Gastrocnemius medialis (tissue), 4 donors: ENCODE results near the gene COL5A2. TPM values are rescaled to one million over a fixed set of nuclear protein-coding genes. Genes with fewer than 3 reads are reported as not detected.

Experiments used
- ATAC-seq, 2 donors: fragments of 150-250 bp; one replicate each; pipeline ENCODE4 v1.9.1; 2016
- DNase-seq, 2 donors: peaks; one replicate each; pipeline ENCODE4 v3.0.0-alpha.2; 2019
- H3K27ac ChIP-seq, 4 donors: fragments of 200-600 bp; sonication (generic); 1 replicate in 1 of 4; 2 replicates in 3 of 4; pipeline ENCODE4 v1.5.1; 2016 to 2018; ENCODE audit warnings: mild to moderate bottlenecking in 2 of 4, moderate library complexity in 1 of 4
- H3K27me3 ChIP-seq, 3 donors: fragments of 200-600 bp; sonication (generic) in 2 of 3; 1 replicate in 1 of 3; 2 replicates in 2 of 3; pipeline versions ENCODE4 v1.5.1 to v1.6.0; 2016 to 2019; ENCODE audit warnings: mild to moderate bottlenecking in 1 of 3, moderate library complexity in 1 of 3
- H3K36me3 ChIP-seq, 2 donors: fragments of 200-600 bp; sonication (generic) in 1 of 2; one replicate each; pipeline ENCODE4 v1.5.1; 2017 to 2018
- H3K4me1 ChIP-seq, 2 donors: fragments of 200-600 bp; sonication (generic) in 1 of 2; one replicate each; pipeline ENCODE4 v1.5.1; 2016 to 2017; ENCODE audit warnings: mild to moderate bottlenecking in 2 of 2
- H3K4me3 ChIP-seq, 4 donors: fragments of 200-600 bp; sonication (generic) in 3 of 4; 1 replicate in 1 of 4; 2 replicates in 3 of 4; pipeline ENCODE4 v1.5.1; 2016 to 2019; ENCODE audit warnings: mild to moderate bottlenecking in 2 of 4
- H3K9me3 ChIP-seq, 3 donors: fragments of 200-600 bp; sonication (generic) in 2 of 3; 1 replicate in 1 of 3; 2 replicates in 2 of 3; pipeline ENCODE4 v1.5.1; 2016 to 2019
- POLR2A ChIP-seq, 2 donors: fragments of 450-650 bp; IDR thresholded peaks; one replicate each; pipeline ENCODE4 v1.6.1; 2017; ENCODE audit warnings: antibody characterized with exemption in 2 of 2, mild to moderate bottlenecking in 2 of 2, moderate library complexity in 2 of 2
- in situ Hi-C, 4 donors: fragments of 200-750 bp; cut with MboI; loops; one replicate each; pipeline versions ENCODE4 v1.15.0 to v1.8.0; 2017; ENCODE audit warnings: low sequenced_read_pairs in 4 of 4
- intact Hi-C: fragments of 100-400 bp; cut with DNase I; formaldehyde crosslinking; loops from one replicate; pipeline ENCODE4 v1.15.1; 2023; ENCODE audit warnings: low total_unique reads
- total RNA-seq, 4 donors: library from RNA; depleted of rRNA; stranded (reverse); fragments of >200 nt; gene quantifications; one replicate each; pipeline versions ENCODE4 v1.1.0 to v1.2.3, GENCODE V29; 2016
- TF ChIP-seq, protein P1 (sequence below), 5 experiments: fragments of 450-650 bp in 3 of 5; fragments of 200-600 bp in 2 of 5; sonication (generic) in 2 of 5; IDR thresholded peaks in 4 of 5; conservative IDR thresholded peaks in 1 of 5; 1 replicate in 4 of 5; 2 replicates in 1 of 5; pipeline ENCODE4 v1.5.1; 2016 to 2019; ENCODE audit warnings: antibody characterized with exemption in 5 of 5, mild to moderate bottlenecking in 3 of 5, moderate library complexity in 3 of 5

Gene COL5A2
- total RNA-seq, 4 donors from 2014 or later: 4.4 to 9.8 (median 6.2) TPM

DNA sequence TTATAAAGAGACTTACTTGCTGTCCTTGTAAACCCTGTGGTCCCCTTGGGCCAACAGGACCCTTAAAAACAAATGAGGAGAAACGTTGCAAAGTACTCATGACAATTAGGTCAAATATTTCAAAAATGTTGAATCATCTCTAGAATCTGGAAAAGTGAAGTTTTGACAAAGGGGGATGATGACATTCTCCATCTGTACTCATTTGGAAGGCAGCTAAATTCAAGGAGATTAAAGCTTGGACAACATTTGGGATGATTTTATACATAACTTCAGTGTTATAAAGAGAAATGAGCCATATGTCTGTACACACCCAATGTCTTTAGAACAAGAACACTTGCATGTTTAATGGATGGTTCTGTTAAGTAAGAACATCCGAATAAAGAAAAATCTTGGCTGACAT lies 92.9 kb downstream of the COL5A2 start:
- Histone ChIP-seq H3K4me3 (no peak overlapping the region), H3K27me3 (no peaks in the 10 kb centered on the region), H3K36me3 (no peaks in the 10 kb centered on the region), H3K9me3 (no peaks in the 10 kb centered on the region), H3K4me1 (peaks cover 16% of the 10 kb centered on the region in 2 donors), H3K27ac (no peak overlapping the region)
- DNase-seq (no peak), ATAC-seq (peak in 1 of 2 donors; percentile 41)
- TF ChIP-seq, protein P1, sequence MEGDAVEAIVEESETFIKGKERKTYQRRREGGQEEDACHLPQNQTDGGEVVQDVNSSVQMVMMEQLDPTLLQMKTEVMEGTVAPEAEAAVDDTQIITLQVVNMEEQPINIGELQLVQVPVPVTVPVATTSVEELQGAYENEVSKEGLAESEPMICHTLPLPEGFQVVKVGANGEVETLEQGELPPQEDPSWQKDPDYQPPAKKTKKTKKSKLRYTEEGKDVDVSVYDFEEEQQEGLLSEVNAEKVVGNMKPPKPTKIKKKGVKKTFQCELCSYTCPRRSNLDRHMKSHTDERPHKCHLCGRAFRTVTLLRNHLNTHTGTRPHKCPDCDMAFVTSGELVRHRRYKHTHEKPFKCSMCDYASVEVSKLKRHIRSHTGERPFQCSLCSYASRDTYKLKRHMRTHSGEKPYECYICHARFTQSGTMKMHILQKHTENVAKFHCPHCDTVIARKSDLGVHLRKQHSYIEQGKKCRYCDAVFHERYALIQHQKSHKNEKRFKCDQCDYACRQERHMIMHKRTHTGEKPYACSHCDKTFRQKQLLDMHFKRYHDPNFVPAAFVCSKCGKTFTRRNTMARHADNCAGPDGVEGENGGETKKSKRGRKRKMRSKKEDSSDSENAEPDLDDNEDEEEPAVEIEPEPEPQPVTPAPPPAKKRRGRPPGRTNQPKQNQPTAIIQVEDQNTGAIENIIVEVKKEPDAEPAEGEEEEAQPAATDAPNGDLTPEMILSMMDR (IDR thresholded peaks at IDR 0.05 in 4 of 5, conservative IDR thresholded peaks at IDR 0.05 in 1 of 5): no peak
- TF ChIP-seq POLR2A (IDR thresholded peaks at IDR 0.05): no peak
- in situ Hi-C loops (no loop called here), intact Hi-C loops (no loop called here)

DNA sequence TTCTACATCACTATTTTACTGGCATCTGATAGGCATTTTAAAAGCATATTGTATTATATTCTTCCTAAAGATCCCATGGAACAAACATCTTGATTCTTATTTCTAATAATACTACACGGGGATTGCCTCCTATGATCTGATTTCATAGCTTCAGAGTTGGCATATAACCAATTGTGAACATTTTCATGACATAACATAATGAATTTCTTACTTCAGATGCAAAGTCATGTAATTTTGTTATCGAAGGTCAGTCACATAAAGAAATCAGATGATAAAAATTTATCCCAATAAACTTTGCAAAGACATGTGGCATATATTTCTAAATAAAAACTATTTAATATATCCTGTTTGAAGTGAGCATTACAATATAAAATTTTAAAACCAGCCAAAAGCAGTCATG lies 93.3 kb downstream of the COL5A2 start:
- TF ChIP-seq, protein P1 (IDR thresholded peaks at IDR 0.05 in 4 of 5, conservative IDR thresholded peaks at IDR 0.05 in 1 of 5): no peak
- TF ChIP-seq POLR2A (IDR thresholded peaks at IDR 0.05): no peak
- ATAC-seq (no peak), DNase-seq (no peak)
- intact Hi-C loops: no loop called here
- in situ Hi-C loops: no loop called here
- H3K4me1 ChIP-seq: peaks cover 16 to 19% of the 10 kb centered on the region in 2 donors
- H3K4me3 ChIP-seq: no peak overlapping the region
- H3K27me3 ChIP-seq: no peaks in the 10 kb centered on the region
- H3K36me3 ChIP-seq: no peaks in the 10 kb centered on the region
- H3K27ac ChIP-seq: no peak overlapping the region
- no peaks in the 10 kb centered on the region for H3K9me3 ChIP-seq

DNA sequence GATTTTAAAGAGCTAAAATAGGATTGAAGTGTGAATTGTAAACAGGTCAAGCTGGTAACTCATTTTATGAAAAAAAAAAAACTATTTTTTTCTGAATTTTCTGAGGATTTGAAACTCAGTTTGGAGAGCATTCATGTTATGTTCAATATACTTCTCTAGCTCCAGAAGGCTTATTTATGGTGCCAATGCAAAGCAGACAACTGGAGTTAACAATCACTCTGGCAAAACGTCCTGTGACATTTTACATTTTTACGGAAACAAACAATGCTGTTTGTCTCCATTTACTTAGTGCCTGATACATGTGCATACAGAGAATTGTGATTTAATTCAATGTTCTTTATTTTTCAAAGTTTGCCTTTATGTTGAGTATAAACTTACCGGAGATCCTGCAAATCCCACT lies 96.0 kb downstream of the COL5A2 start:
- H3K36me3 ChIP-seq: no peaks in the 10 kb centered on the region
- peak overlapping the region in 1 of 4 donors; percentile 16 for H3K27ac ChIP-seq
- DNase-seq (no peak), ATAC-seq (no peak)
- TF ChIP-seq POLR2A (IDR thresholded peaks at IDR 0.05): no peak
- TF ChIP-seq, protein P1 (IDR thresholded peaks at IDR 0.05 in 4 of 5, conservative IDR thresholded peaks at IDR 0.05 in 1 of 5): no peak
- H3K27me3 ChIP-seq: no peaks in the 10 kb centered on the region
- intact Hi-C loops: no loop called here
- in situ Hi-C loops: no loop called here
- H3K4me3 ChIP-seq: no peak overlapping the region
- no peaks in the 10 kb centered on the region for H3K9me3 ChIP-seq
- peaks cover 16 to 24% of the 10 kb centered on the region in 2 donors for H3K4me1 ChIP-seq

DNA sequence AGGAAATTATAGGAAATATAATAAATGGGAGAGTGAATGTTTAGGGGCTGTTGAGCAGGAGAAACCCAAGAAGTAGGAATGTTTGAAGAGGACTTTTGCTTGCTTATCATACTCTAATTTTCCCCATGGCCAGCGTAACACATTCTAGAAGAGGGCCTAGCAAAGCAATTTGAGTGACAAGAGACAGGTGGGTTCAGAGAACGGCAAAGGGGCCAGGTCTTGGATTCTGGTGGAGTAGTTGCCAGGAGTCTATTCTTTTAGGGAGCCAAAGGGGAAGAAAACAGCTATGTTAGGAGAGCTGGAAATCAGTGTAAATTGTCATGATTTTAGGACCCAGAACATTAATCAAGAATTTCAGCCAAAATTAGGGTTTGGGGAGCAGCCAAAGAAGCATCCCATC lies 96.5 kb downstream of the COL5A2 start:
- H3K4me3 ChIP-seq: no peak overlapping the region
- no peak for TF ChIP-seq POLR2A (IDR thresholded peaks at IDR 0.05)
- TF ChIP-seq, protein P1 (IDR thresholded peaks at IDR 0.05 in 4 of 5, conservative IDR thresholded peaks at IDR 0.05 in 1 of 5): no peak
- H3K36me3 ChIP-seq: no peaks in the 10 kb centered on the region
- DNase-seq (no peak), ATAC-seq (peak; percentile 33 to 52)
- H3K9me3 ChIP-seq: no peaks in the 10 kb centered on the region
- peak overlapping the region in 3 of 4 donors; percentile 3 to 16 (median 12) for H3K27ac ChIP-seq
- intact Hi-C loops: no loop called here
- no peaks in the 10 kb centered on the region for H3K27me3 ChIP-seq
- H3K4me1 ChIP-seq: peaks cover 16 to 24% of the 10 kb centered on the region in 2 donors
- in situ Hi-C loops: no loop called here

DNA sequence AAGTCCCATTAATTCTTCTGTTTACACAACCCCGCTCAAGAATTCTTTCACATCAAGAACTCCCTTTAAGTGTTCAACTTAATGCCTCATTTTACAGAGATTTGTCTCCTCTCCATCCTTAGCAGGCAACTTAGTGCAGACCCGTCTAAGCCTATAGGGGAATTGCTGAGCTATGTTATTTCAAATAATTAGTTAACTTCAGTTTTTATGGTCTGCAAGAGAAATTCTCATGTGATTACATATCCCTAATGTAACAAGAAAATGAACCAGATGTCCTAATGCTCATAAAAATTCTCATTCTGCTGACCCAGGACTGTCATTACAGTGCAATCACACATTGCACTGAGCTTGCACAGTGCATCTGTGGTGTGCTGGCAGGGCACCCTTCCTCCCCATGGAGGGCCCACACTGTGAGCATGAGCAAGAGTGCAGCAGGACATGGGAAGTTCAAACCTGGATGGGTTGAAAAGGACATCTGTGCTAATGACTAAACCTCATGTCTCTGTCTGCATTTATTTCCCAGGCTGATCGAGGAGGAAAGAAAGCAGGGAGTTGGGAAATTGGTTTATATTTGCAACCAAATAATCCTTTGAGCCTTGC lies 97.1 kb downstream of the COL5A2 start:
- Histone ChIP-seq H3K4me1 (peaks cover 16 to 24% of the 10 kb centered on the region in 2 donors), H3K27me3 (no peaks in the 10 kb centered on the region), H3K27ac (peak overlapping the region in 2 of 4 donors; percentile 3 to 12), H3K4me3 (no peak overlapping the region), H3K9me3 (no peaks in the 10 kb centered on the region), H3K36me3 (no peaks in the 10 kb centered on the region)
- intact Hi-C loops (no loop called here), in situ Hi-C loops (no loop called here)
- ATAC-seq: peak in 1 of 2 donors; percentile 61
- DNase-seq: peak in 1 of 2 donors; percentile 10
- no peak for TF ChIP-seq POLR2A (IDR thresholded peaks at IDR 0.05)
- TF ChIP-seq, protein P1 (IDR thresholded peaks at IDR 0.05 in 4 of 5, conservative IDR thresholded peaks at IDR 0.05 in 1 of 5): no peak
